WERI-Rb-1 (cell line): ENCODE measurements around the gene CNOT1.

Experiments
- DNase-seq: peaks from one replicate; pipeline ENCODE4 v3.0.0-alpha.2; 2020
- H3K27ac ChIP-seq: fragments of 250-450 bp; sonication (Bioruptor Pico); 2 replicates; pipeline ENCODE4 v1.5.1; 2020; ENCODE audit warnings: mild to moderate bottlenecking, moderate library complexity
- H3K27me3 ChIP-seq: fragments of 250-450 bp; sonication (Bioruptor Pico); 2 replicates; pipeline ENCODE4 v1.5.1; 2021; ENCODE audit warnings: mild to moderate bottlenecking, low read depth, moderate library complexity; ENCODE audit not compliant: insufficient read depth, severe bottlenecking
- H3K36me3 ChIP-seq: fragments of 250-450 bp; sonication (Bioruptor Pico); 2 replicates; pipeline ENCODE4 v1.5.1; 2020; ENCODE audit warnings: mild to moderate bottlenecking, moderate library complexity
- H3K4me3 ChIP-seq: 2 replicates; pipeline ENCODE4 v1.5.1; 2011; ENCODE audit warnings: low read depth, mild to moderate bottlenecking, control low read depth, low read length
- H3K9me3 ChIP-seq: fragments of 250-450 bp; sonication (Bioruptor Pico); 2 replicates; pipeline ENCODE4 v1.5.1; 2021; ENCODE audit warnings: mild to moderate bottlenecking, moderate library complexity; ENCODE audit not compliant: severe bottlenecking
- CTCF ChIP-seq: IDR thresholded peaks from 2 replicates; pipeline ENCODE4 v1.5.1; 2011; ENCODE audit warnings: low read depth, mild to moderate bottlenecking, control low read depth, inconsistent platforms, low read length

CNOT1 gene

GRCh38 chr16:58487566-58488351 lies 141.9 kb downstream of the CNOT1 start:
- Histone ChIP-seq H3K4me3 (no peak overlapping the region), H3K27me3 (no peaks in the 10 kb centered on the region), H3K36me3 (no peaks in the 10 kb centered on the region), H3K27ac (no peak overlapping the region), H3K9me3 (no peaks in the 10 kb centered on the region)
- peak; percentile 89 for DNase-seq
- peak; percentile 96 for TF ChIP-seq CTCF

- DNase-seq = no peak
- no peak overlapping the region for H3K27ac ChIP-seq
- no peak overlapping the region for H3K4me3 ChIP-seq
- no peak for TF ChIP-seq CTCF
- H3K36me3 ChIP-seq = no peaks in the 10 kb centered on the region
- no peaks in the 10 kb centered on the region for H3K27me3 ChIP-seq
- H3K9me3 ChIP-seq = no peaks in the 10 kb centered on the region
Measured at GRCh38 chr16:58485184-58485887, 144.3 kb downstream of the CNOT1 start.

GRCh38 chr16:58481931-58482330 lies 147.7 kb downstream of the CNOT1 start:
- no peak for TF ChIP-seq CTCF
- Histone ChIP-seq H3K4me3 (no peak overlapping the region), H3K36me3 (no peaks in the 10 kb centered on the region)

GRCh38 chr16:58481226-58481869 lies 148.3 kb downstream of the CNOT1 start:
- no peak overlapping the region for H3K4me3 ChIP-seq
- no peak for DNase-seq
- no peaks in the 10 kb centered on the region for H3K27me3 ChIP-seq
- no peaks in the 10 kb centered on the region for H3K36me3 ChIP-seq
- H3K9me3 ChIP-seq = no peaks in the 10 kb centered on the region
- no peak overlapping the region for H3K27ac ChIP-seq
- TF ChIP-seq CTCF = no peak

More at GRCh38 chr16:58481931-58482330, 147.7 kb downstream of the CNOT1 start:
- Histone ChIP-seq H3K27ac (no peak overlapping the region), H3K9me3 (no peaks in the 10 kb centered on the region), H3K27me3 (no peaks in the 10 kb centered on the region)
- no peak for DNase-seq

- Histone ChIP-seq H3K4me3 (no peak overlapping the region), H3K36me3 (no peaks in the 10 kb centered on the region), H3K27ac (no peak overlapping the region), H3K27me3 (no peaks in the 10 kb centered on the region), H3K9me3 (no peaks in the 10 kb centered on the region)
- no peak for DNase-seq
- TF ChIP-seq CTCF = no peak
Measured at GRCh38 chr16:58478427-58478826, 151.2 kb downstream of the CNOT1 start.
